Caco-2 (cell line): ENCODE results near the gene EMC9. TPM values are rescaled to one million over a fixed set of nuclear protein-coding genes. Genes with fewer than 3 reads are reported as not detected.

Experiments
- BruUV-seq: library from RNA; stranded (reverse); fragments of 400-500 nt; replicated peaks from 2 replicates; lab custom pipeline; 2021; lab: Mats Ljungman, UMichigan
- CTCF ChIA-PET: fragments of 300-600 bp; sonication (Branson Sonifier 250); formaldehyde crosslinking; loops from one replicate; lab custom pipeline; 2022; ENCODE audit warnings: antibody characterized with exemption; lab: Charles Lee
- POLR2A ChIA-PET: fragments of 300-600 bp; sonication (Branson Sonifier 250); formaldehyde crosslinking; loops from one replicate; lab custom pipeline; 2022; ENCODE audit warnings: antibody characterized with exemption; lab: Charles Lee
- DNase-seq, 2 experiments: peaks; one replicate each; pipeline versions ENCODE4 v3.0.0 to v3.0.0-alpha.2; 2020 to 2022
- H3K27me3 ChIP-seq: replicated peaks from 2 replicates; pipeline ENCODE4 v1.6.0; 2011; ENCODE audit warnings: low read length; ENCODE audit not compliant: control insufficient read depth, insufficient read depth
- H3K36me3 ChIP-seq: 2 replicates; pipeline ENCODE4 v1.5.1; 2011; ENCODE audit warnings: low read length; ENCODE audit not compliant: control insufficient read depth, insufficient read depth
- H3K4me1 ChIP-seq: fragments of 250-450 bp; sonication (Bioruptor Pico); 2 replicates; pipeline ENCODE4 v1.5.1; 2020; ENCODE audit warnings: mild to moderate bottlenecking
- H3K4me3 ChIP-seq: 2 replicates; pipeline ENCODE4 v1.5.1; 2011; ENCODE audit warnings: low read depth, mild to moderate bottlenecking, control low read depth, low read length
- H3K9me3 ChIP-seq: fragments of 250-450 bp; sonication (Bioruptor Pico); 2 replicates; pipeline ENCODE4 v1.5.1; 2020; ENCODE audit warnings: mild to moderate bottlenecking, moderate library complexity
- H3K27ac Mint-ChIP-seq: one replicate; pipeline ENCODE4 v1.8.0; 2022; ENCODE audit warnings: mixed read lengths; ENCODE audit not compliant: unreplicated experiment
- H3K27me3 Mint-ChIP-seq: one replicate; pipeline ENCODE4 v1.8.0; 2022; ENCODE audit warnings: mixed read lengths; ENCODE audit not compliant: insufficient read depth, unreplicated experiment
- H3K36me3 Mint-ChIP-seq: one replicate; pipeline ENCODE4 v1.8.0; 2022; ENCODE audit warnings: mild to moderate bottlenecking, mixed read lengths; ENCODE audit not compliant: insufficient read depth, unreplicated experiment
- H3K4me1 Mint-ChIP-seq: one replicate; pipeline ENCODE4 v1.8.0; 2022; ENCODE audit warnings: low read depth, mixed read lengths; ENCODE audit not compliant: unreplicated experiment
- H3K4me3 Mint-ChIP-seq: one replicate; pipeline ENCODE4 v1.8.0; 2022; ENCODE audit warnings: mild to moderate bottlenecking, moderate library complexity, mixed read lengths; ENCODE audit not compliant: unreplicated experiment
- H3K9me3 Mint-ChIP-seq: one replicate; pipeline ENCODE4 v1.8.0; 2022; ENCODE audit warnings: mixed read lengths; ENCODE audit not compliant: unreplicated experiment
- intact Hi-C: fragments of 100-400 bp; cut with micrococcal nuclease; formaldehyde crosslinking; loops from one replicate; pipeline ENCODE4 v1.10.0; 2022; ENCODE audit not compliant: unreplicated experiment
- total RNA-seq: library from RNA; stranded (reverse); gene quantifications from 2 replicates; pipeline ENCODE4 v1.2.3, GENCODE V29; 2022
- TF ChIP-seq, protein P1 (sequence below), 2 experiments: fragments of 200-600 bp in 1 of 2; IDR thresholded peaks; 1 replicate in 1 of 2; 2 replicates in 1 of 2; pipeline versions ENCODE4 v1.5.1 to v1.8.0; 2011 to 2022; ENCODE audit warnings: antibody characterized with exemption in 1 of 2, control low read depth in 1 of 2, inconsistent platforms in 1 of 2, low read depth in 1 of 2, low read length in 1 of 2, mild to moderate bottlenecking in 1 of 2, moderate library complexity in 1 of 2; ENCODE audit not compliant: insufficient read depth in 1 of 2, severe bottlenecking in 1 of 2, unreplicated experiment in 1 of 2

The EMC9 gene
- total RNA-seq, 1 experiment from 2014 or later, result 31.1 TPM

DNA sequence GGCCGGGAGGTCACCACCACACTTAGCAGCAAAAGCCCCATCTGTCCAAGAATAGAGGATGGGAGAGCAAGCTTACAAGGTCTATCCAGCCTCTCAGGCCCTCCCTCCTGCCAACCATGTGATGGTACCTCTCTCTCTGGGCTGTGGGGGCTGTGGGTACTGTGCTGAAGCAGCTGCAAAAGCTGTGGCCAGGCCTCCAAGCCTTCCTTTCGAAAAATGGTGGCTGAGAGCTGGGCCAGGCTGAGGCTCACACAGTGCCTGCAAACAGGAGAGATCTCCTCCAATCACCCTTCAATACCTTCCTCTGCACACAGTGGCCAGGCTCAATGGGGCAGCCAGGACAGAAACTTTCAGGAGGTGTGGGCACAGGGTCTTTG lies 46.1 kb upstream of the EMC9 start:
- Histone ChIP-seq H3K4me1 (no peaks in the 10 kb centered on the region), H3K4me3 (peak overlapping the region; percentile 63), H3K36me3 (peaks cover 3% of the 10 kb centered on the region), H3K9me3 (no peaks in the 10 kb centered on the region), H3K27me3 (no peaks in the 10 kb centered on the region)
- no peak overlapping the region for H3K27ac Mint-ChIP-seq
- H3K27me3 Mint-ChIP-seq, result no peaks in the 10 kb centered on the region
- POLR2A ChIA-PET, result no interaction called here
- intact Hi-C loops, result no loop called here
- H3K4me1 Mint-ChIP-seq, result peaks cover 14% of the 10 kb centered on the region
- no peaks in the 10 kb centered on the region for H3K9me3 Mint-ChIP-seq
- CTCF ChIA-PET, result interaction anchor here (0.6 kb wide), 1 partner anchor 26 kb away, joined by 3 read pairs; the partner anchor contains the start of gene IRF9
- TF ChIP-seq, protein P1, sequence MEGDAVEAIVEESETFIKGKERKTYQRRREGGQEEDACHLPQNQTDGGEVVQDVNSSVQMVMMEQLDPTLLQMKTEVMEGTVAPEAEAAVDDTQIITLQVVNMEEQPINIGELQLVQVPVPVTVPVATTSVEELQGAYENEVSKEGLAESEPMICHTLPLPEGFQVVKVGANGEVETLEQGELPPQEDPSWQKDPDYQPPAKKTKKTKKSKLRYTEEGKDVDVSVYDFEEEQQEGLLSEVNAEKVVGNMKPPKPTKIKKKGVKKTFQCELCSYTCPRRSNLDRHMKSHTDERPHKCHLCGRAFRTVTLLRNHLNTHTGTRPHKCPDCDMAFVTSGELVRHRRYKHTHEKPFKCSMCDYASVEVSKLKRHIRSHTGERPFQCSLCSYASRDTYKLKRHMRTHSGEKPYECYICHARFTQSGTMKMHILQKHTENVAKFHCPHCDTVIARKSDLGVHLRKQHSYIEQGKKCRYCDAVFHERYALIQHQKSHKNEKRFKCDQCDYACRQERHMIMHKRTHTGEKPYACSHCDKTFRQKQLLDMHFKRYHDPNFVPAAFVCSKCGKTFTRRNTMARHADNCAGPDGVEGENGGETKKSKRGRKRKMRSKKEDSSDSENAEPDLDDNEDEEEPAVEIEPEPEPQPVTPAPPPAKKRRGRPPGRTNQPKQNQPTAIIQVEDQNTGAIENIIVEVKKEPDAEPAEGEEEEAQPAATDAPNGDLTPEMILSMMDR (IDR thresholded peaks at IDR 0.05; ENCODE audit: insufficient read depth in 1 of 2, low read depth in 1 of 2, low read length in 1 of 2, severe bottlenecking in 1 of 2, unreplicated experiment in 1 of 2), result no peak
- H3K36me3 Mint-ChIP-seq, result peaks cover 69% of the 10 kb centered on the region
- H3K4me3 Mint-ChIP-seq, result peak overlapping the region; percentile 92
- no peak for DNase-seq
- BruUV-seq, result no TSS peak

DNA sequence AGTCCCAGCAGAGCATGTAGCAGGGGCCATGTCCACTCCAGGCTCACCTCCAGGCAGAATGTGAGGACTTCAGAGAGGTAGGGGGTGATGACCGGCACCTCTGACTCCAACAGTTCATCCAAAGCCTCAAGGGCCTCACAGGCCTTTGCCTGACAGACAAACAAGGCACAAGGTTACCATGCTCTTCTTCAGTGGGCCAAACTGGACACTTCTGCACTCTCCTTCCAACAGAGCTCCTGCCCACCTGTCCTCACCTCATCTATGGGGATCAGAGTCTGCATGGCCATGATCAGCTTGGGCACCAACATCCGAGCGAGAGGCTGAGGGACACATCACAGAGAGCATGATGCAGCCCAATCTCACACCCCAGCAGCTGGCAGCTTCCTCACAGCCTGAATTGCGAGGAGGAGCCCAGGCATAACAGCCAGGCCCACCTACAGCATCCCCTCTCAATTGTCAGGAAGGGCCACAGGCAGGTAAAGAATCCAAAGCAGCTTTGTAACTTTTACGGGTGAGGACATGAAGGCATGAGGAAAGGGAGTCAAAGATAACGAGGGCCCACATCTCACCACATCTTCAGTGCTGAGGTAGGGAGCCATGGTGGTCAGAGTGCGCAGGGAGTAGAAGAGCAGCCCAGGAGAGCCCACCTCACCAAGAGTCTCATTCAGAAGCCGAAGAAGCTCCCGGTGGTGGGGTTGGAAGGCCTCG lies 45.6 kb upstream of the EMC9 start:
- TF ChIP-seq, protein P1 (IDR thresholded peaks at IDR 0.05; ENCODE audit: insufficient read depth in 1 of 2, low read depth in 1 of 2, low read length in 1 of 2, severe bottlenecking in 1 of 2, unreplicated experiment in 1 of 2), result no peak
- no peak overlapping the region for H3K4me3 ChIP-seq
- peaks cover 68% of the 10 kb centered on the region for H3K36me3 Mint-ChIP-seq
- peak overlapping the region; percentile 92 for H3K4me3 Mint-ChIP-seq
- no peak overlapping the region for H3K27ac Mint-ChIP-seq
- intact Hi-C loops, result no loop called here
- no peaks in the 10 kb centered on the region for H3K9me3 ChIP-seq
- no peaks in the 10 kb centered on the region for H3K4me1 ChIP-seq
- H3K9me3 Mint-ChIP-seq, result no peaks in the 10 kb centered on the region
- peaks cover 14% of the 10 kb centered on the region for H3K4me1 Mint-ChIP-seq
- peaks cover 3% of the 10 kb centered on the region for H3K36me3 ChIP-seq
- no peak for DNase-seq
- CTCF ChIA-PET, result interaction anchor here (0.6 kb wide), 1 partner anchor 26 kb away, joined by 3 read pairs; the partner anchor contains the start of gene IRF9
- no peaks in the 10 kb centered on the region for H3K27me3 ChIP-seq
- POLR2A ChIA-PET, result no interaction called here
- BruUV-seq, result no TSS peak
- no peaks in the 10 kb centered on the region for H3K27me3 Mint-ChIP-seq

DNA sequence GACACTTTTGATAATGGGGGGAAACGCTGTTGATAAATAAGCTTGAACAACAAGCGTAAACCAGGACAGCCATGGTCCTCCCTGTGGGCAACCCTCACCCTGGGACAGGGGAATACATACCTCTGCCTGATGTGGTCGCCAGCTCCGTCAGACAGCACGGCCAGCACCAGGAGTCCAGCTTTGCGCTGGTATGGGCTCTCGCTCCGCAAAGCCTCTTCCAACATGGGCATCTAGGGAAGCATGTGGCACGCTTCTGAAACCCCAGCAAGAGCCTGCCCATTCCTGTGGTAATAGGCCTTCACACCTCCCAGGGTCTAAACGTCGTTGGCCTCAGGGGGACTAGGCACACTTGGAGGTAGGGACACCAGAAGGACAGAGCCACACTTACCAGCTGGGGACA lies 44.4 kb upstream of the EMC9 start:
- no peaks in the 10 kb centered on the region for H3K9me3 Mint-ChIP-seq
- no peak overlapping the region for H3K27ac Mint-ChIP-seq
- intact Hi-C loops, result no loop called here
- Histone ChIP-seq H3K4me3 (no peak overlapping the region), H3K36me3 (peaks cover 3% of the 10 kb centered on the region), H3K27me3 (no peaks in the 10 kb centered on the region), H3K4me1 (no peaks in the 10 kb centered on the region), H3K9me3 (no peaks in the 10 kb centered on the region)
- POLR2A ChIA-PET, result no interaction called here
- H3K4me3 Mint-ChIP-seq, result no peak overlapping the region
- no peak for DNase-seq
- CTCF ChIA-PET, result no interaction called here
- H3K27me3 Mint-ChIP-seq, result no peaks in the 10 kb centered on the region
- TF ChIP-seq, protein P1 (IDR thresholded peaks at IDR 0.05; ENCODE audit: insufficient read depth in 1 of 2, low read depth in 1 of 2, low read length in 1 of 2, severe bottlenecking in 1 of 2, unreplicated experiment in 1 of 2), result no peak
- BruUV-seq, result no TSS peak
- peaks cover 61% of the 10 kb centered on the region for H3K36me3 Mint-ChIP-seq
- H3K4me1 Mint-ChIP-seq, result peaks cover 14% of the 10 kb centered on the region
